Esophagus squamous epithelium (tissue), 5 donors: Measurements from ENCODE around the gene TMTC2. TPM values are rescaled to one million over a fixed set of nuclear protein-coding genes. Genes with fewer than 3 reads are reported as not detected.

Experiments
- DNase-seq: peaks from one replicate; lab custom pipeline; 2025; lab: John Stamatoyannopoulos, UW
- H3K27ac ChIP-seq, 4 donors: fragments of 200-600 bp; sonication (generic); one replicate each; pipeline ENCODE4 v1.5.1; 2016 to 2019; ENCODE audit warnings: mild to moderate bottlenecking in 1 of 4
- H3K27me3 ChIP-seq, 4 donors: fragments of 200-600 bp; sonication (generic); 1 replicate in 3 of 4; 2 replicates in 1 of 4; pipeline versions ENCODE4 v1.5.1 to v1.6.0; 2017 to 2021; ENCODE audit warnings: antibody characterized with exemption in 1 of 4
- H3K36me3 ChIP-seq, 3 donors: fragments of 200-600 bp; sonication (generic); one replicate each; pipeline ENCODE4 v1.5.1; 2016 to 2019
- H3K4me1 ChIP-seq, 3 donors: fragments of 200-600 bp; sonication (generic); one replicate each; pipeline ENCODE4 v1.5.1; 2017 to 2019
- H3K4me3 ChIP-seq, 4 donors: fragments of 200-600 bp; sonication (generic); 1 replicate in 3 of 4; 2 replicates in 1 of 4; pipeline ENCODE4 v1.5.1; 2016 to 2019; ENCODE audit warnings: mild to moderate bottlenecking in 2 of 4, moderate library complexity in 1 of 4
- H3K9me3 ChIP-seq, 3 donors: fragments of 200-600 bp; sonication (generic); one replicate each; pipeline ENCODE4 v1.5.1; 2016 to 2019
- CTCF ChIP-seq, 6 experiments: fragments of 450-650 bp in 4 of 6; fragments of 200-600 bp in 2 of 6; sonication (generic) in 2 of 6; IDR thresholded peaks; one replicate each; pipeline ENCODE4 v1.5.1; 2016 to 2019; ENCODE audit warnings: antibody characterized with exemption in 6 of 6, mild to moderate bottlenecking in 4 of 6, moderate library complexity in 4 of 6
- POLR2A ChIP-seq, 4 donors: fragments of 450-650 bp; IDR thresholded peaks; one replicate each; pipeline ENCODE4 v1.6.1; 2017; ENCODE audit warnings: antibody characterized with exemption in 4 of 4, mild to moderate bottlenecking in 4 of 4, moderate library complexity in 3 of 4
- WGBS, 2 donors: methylation state at CpG; one replicate each; pipeline ENCODE4 v1.1.5; 2018; 5-methylcytosine and 5-hydroxymethylcytosine counted together
- intact Hi-C: fragments of 100-400 bp; cut with DNase I; formaldehyde crosslinking; loops from one replicate; pipeline ENCODE4 v1.15.0; 2022
- total RNA-seq, 4 donors: library from RNA; depleted of rRNA; stranded (reverse); fragments of >200 nt; gene quantifications; one replicate each; pipeline ENCODE4 v1.1.0, GENCODE V29; 2016
- donor health status: DM: yes; HTN: yes; CAD: no.

The TMTC2 gene
- total RNA-seq, 4 donors from 2014 or later = 18.3 to 27.0 (median 21.8) TPM

- intact Hi-C loops = no loop called here
- H3K4me3 ChIP-seq = no peak overlapping the region
- 38 to 43% methylated on average over 1 of the region's 1 CpG for WGBS, 2 donors
- no peak for DNase-seq
- H3K36me3 ChIP-seq = peaks cover 0 to 4% (median 0%) of the 10 kb centered on the region in 3 donors
- no peak overlapping the region for H3K27ac ChIP-seq
- no peaks in the 10 kb centered on the region for H3K9me3 ChIP-seq
- TF ChIP-seq CTCF (IDR thresholded peaks at IDR 0.05) = no peak
- no peak for TF ChIP-seq POLR2A (IDR thresholded peaks at IDR 0.05)
- H3K27me3 ChIP-seq = no peaks in the 10 kb centered on the region
- peaks cover 0 to 11% (median 0%) of the 10 kb centered on the region in 3 donors for H3K4me1 ChIP-seq
Observed at GRCh38 chr12:82862069-82862841, 175.5 kb downstream of the TMTC2 start.

- intact Hi-C loops = no loop called here
- whole genome bisulfite sequencing, 2 donors = 84 to 87% methylated on average over 6 of the region's 6 CpGs
Observed at GRCh38 chr12:82862876-82863649, 176.4 kb downstream of the TMTC2 start.

GRCh38 chr12:82866227-82866775 lies 179.6 kb downstream of the TMTC2 start:
- DNase-seq = no peak
- H3K36me3 ChIP-seq = no peaks in the 10 kb centered on the region
- H3K9me3 ChIP-seq = no peaks in the 10 kb centered on the region
- no peaks in the 10 kb centered on the region for H3K27me3 ChIP-seq
- no peak overlapping the region for H3K4me3 ChIP-seq
- no peak overlapping the region for H3K27ac ChIP-seq
- H3K4me1 ChIP-seq = peaks cover 0 to 8% (median 0%) of the 10 kb centered on the region in 3 donors
- intact Hi-C loops = no loop called here
- WGBS, 2 donors = 88 to 93% methylated on average over 4 of the region's 4 CpGs
- TF ChIP-seq CTCF (IDR thresholded peaks at IDR 0.05) (no peak), POLR2A (IDR thresholded peaks at IDR 0.05) (no peak)

More at GRCh38 chr12:82862876-82863649, 176.4 kb downstream of the TMTC2 start:
- no peaks in the 10 kb centered on the region for H3K27me3 ChIP-seq
- H3K9me3 ChIP-seq = no peaks in the 10 kb centered on the region
- H3K4me3 ChIP-seq = no peak overlapping the region
- H3K36me3 ChIP-seq = no peaks in the 10 kb centered on the region
- H3K4me1 ChIP-seq = peaks cover 0 to 3% (median 0%) of the 10 kb centered on the region in 3 donors
- no peak for DNase-seq
- H3K27ac ChIP-seq = no peak overlapping the region
- TF ChIP-seq POLR2A (IDR thresholded peaks at IDR 0.05) = no peak
- TF ChIP-seq CTCF (IDR thresholded peaks at IDR 0.05) = no peak

GRCh38 chr12:82866946-82867345 lies 180.2 kb downstream of the TMTC2 start:
- Histone ChIP-seq H3K4me1 (peaks cover 0 to 9% (median 0%) of the 10 kb centered on the region in 3 donors), H3K27me3 (no peaks in the 10 kb centered on the region), H3K4me3 (no peak overlapping the region), H3K9me3 (no peaks in the 10 kb centered on the region), H3K36me3 (no peaks in the 10 kb centered on the region), H3K27ac (no peak overlapping the region)
- TF ChIP-seq CTCF (IDR thresholded peaks at IDR 0.05) (no peak), POLR2A (IDR thresholded peaks at IDR 0.05) (no peak)
- intact Hi-C loops = no loop called here
- no peak for DNase-seq
- WGBS, 2 donors = 79 to 85% methylated on average over 3 of the region's 3 CpGs
